Kidney epithelial cell (primary cell): ENCODE data around the gene NVL. TPM values are rescaled to one million over a fixed set of nuclear protein-coding genes. Genes with fewer than 3 reads are reported as not detected.

ENCODE experiments used
- DNase-seq: peaks from one replicate; pipeline ENCODE4 v3.0.0-alpha.2; 2010; ENCODE audit warnings: low read depth
- H3K27me3 ChIP-seq: 2 replicates; pipeline ENCODE4 v1.6.0; 2011; ENCODE audit warnings: low read length; ENCODE audit not compliant: control insufficient read depth, insufficient read depth
- H3K36me3 ChIP-seq: 2 replicates; pipeline ENCODE4 v1.5.1; 2011; ENCODE audit warnings: low read length; ENCODE audit not compliant: control insufficient read depth, insufficient read depth
- H3K4me3 ChIP-seq: 2 replicates; pipeline ENCODE4 v1.5.1; 2011; ENCODE audit warnings: low read depth, mild to moderate bottlenecking, control low read depth, low read length
- CTCF ChIP-seq: IDR thresholded peaks from 2 replicates; pipeline ENCODE4 v1.5.1; 2011; ENCODE audit warnings: mild to moderate bottlenecking, moderate library complexity, low read length, control low read depth, inconsistent platforms; ENCODE audit not compliant: insufficient read depth, poor library complexity, severe bottlenecking
- total RNA-seq: library from RNA; depleted of rRNA; stranded (reverse); fragments of >200 nt; gene quantifications from 2 replicates; pipeline ENCODE4 v1.2.3, GENCODE V29; 2015

Gene NVL
- total RNA-seq, 1 donor from 2014 or later, result 26.1 TPM

GRCh38 chr1:224180783-224181452 lies 149.1 kb downstream of the NVL start:
- H3K27me3 ChIP-seq, result no peaks in the 10 kb centered on the region
- no peak overlapping the region for H3K4me3 ChIP-seq
- DNase-seq, result no peak
- TF ChIP-seq CTCF, result no peak
- H3K36me3 ChIP-seq, result no peaks in the 10 kb centered on the region

GRCh38 chr1:224178894-224179293 lies 151.1 kb downstream of the NVL start:
- TF ChIP-seq CTCF, result no peak
- H3K27me3 ChIP-seq, result no peaks in the 10 kb centered on the region

GRCh38 chr1:224177356-224177999 lies 152.5 kb downstream of the NVL start:
- H3K27me3 ChIP-seq, result no peaks in the 10 kb centered on the region
- H3K36me3 ChIP-seq, result no peaks in the 10 kb centered on the region
- H3K4me3 ChIP-seq, result no peak overlapping the region
- DNase-seq, result no peak
- TF ChIP-seq CTCF, result no peak

More at GRCh38 chr1:224178894-224179293, 151.1 kb downstream of the NVL start:
- DNase-seq, result no peak
- H3K36me3 ChIP-seq, result no peaks in the 10 kb centered on the region
- no peak overlapping the region for H3K4me3 ChIP-seq

Other genes starting within 250 kb of the NVL start
- gene FBXO28, start 216.1 kb downstream of the NVL start, total RNA-seq, result 39.2 and 42.9 TPM in 2 replicates
- gene DEGS1, start 146.9 kb downstream of the NVL start, total RNA-seq, result 66.2 and 89.2 TPM in 2 replicates
- 58.7 and 59.9 TPM in 2 replicates for gene CNIH4, start 26.7 kb upstream of the NVL start, total RNA-seq
- 38.8 and 40.0 TPM in 2 replicates for gene WDR26, start 104.6 kb upstream of the NVL start, total RNA-seq